ENCODE results near the gene ARAP2. TPM values are rescaled to one million over a fixed set of nuclear protein-coding genes. Genes with fewer than 3 reads are reported as not detected.

ARAP2 gene
- total and polyA plus RNA-seq, 2 experiments from 2014 or later, result 0.70 to 2.6 TPM

- Histone ChIP-seq H3K27ac (no peak overlapping the region), H3K9me3 (ENCODE audit: low read depth) (no peaks in the 10 kb centered on the region), H3K36me3 (no peaks in the 10 kb centered on the region), H3K27me3 (no peaks in the 10 kb centered on the region), H3K4me3 (no peak overlapping the region), H3K4me1 (ENCODE audit: low read depth) (no peaks in the 10 kb centered on the region)
- TF ChIP-seq CTCF (IDR thresholded peaks at IDR 0.05; ENCODE audit: low read depth, low read length), result no peak
- DNase-seq (ENCODE audit: low read depth in 1 of 2, low spot score in 1 of 2), result no peak
Observed at GRCh38 chr4:36286481-36286871, 42.2 kb upstream of the ARAP2 start.

- TF ChIP-seq CTCF (IDR thresholded peaks at IDR 0.05; ENCODE audit: low read depth, low read length), result no peak
- Histone ChIP-seq H3K27me3 (no peaks in the 10 kb centered on the region), H3K4me3 (no peak overlapping the region), H3K9me3 (ENCODE audit: low read depth) (no peaks in the 10 kb centered on the region), H3K4me1 (ENCODE audit: low read depth) (peaks cover 4% of the 10 kb centered on the region), H3K27ac (no peak overlapping the region), H3K36me3 (no peaks in the 10 kb centered on the region)
- no peak for DNase-seq (ENCODE audit: low read depth in 1 of 2, low spot score in 1 of 2)
Observed at GRCh38 chr4:36285784-36286480, 41.6 kb upstream of the ARAP2 start.

- H3K27ac ChIP-seq, result no peak overlapping the region
- TF ChIP-seq CTCF (IDR thresholded peaks at IDR 0.05; ENCODE audit: low read depth, low read length), result no peak
Observed at GRCh38 chr4:36283912-36284465, 39.7 kb upstream of the ARAP2 start.

GRCh38 chr4:36282503-36283030 lies 38.3 kb upstream of the ARAP2 start:
- no peaks in the 10 kb centered on the region for H3K9me3 ChIP-seq (ENCODE audit: low read depth)
- H3K4me1 ChIP-seq (ENCODE audit: low read depth), result peaks cover 14% of the 10 kb centered on the region
- H3K27me3 ChIP-seq, result no peaks in the 10 kb centered on the region
- no peak for DNase-seq (ENCODE audit: low read depth in 1 of 2, low spot score in 1 of 2)
- H3K4me3 ChIP-seq, result no peak overlapping the region
- H3K27ac ChIP-seq, result no peak overlapping the region
- TF ChIP-seq CTCF (IDR thresholded peaks at IDR 0.05; ENCODE audit: low read depth, low read length), result no peak
- H3K36me3 ChIP-seq, result no peaks in the 10 kb centered on the region

More at GRCh38 chr4:36283912-36284465, 39.7 kb upstream of the ARAP2 start:
- Histone ChIP-seq H3K9me3 (ENCODE audit: low read depth) (no peaks in the 10 kb centered on the region), H3K4me1 (ENCODE audit: low read depth) (peaks cover 14% of the 10 kb centered on the region), H3K27me3 (no peaks in the 10 kb centered on the region), H3K36me3 (no peaks in the 10 kb centered on the region), H3K4me3 (no peak overlapping the region)
- DNase-seq (ENCODE audit: low read depth in 1 of 2, low spot score in 1 of 2), result no peak

- Histone ChIP-seq H3K27ac (no peak within 1 kb of the TSS), H3K4me3 (no peak within 1 kb of the TSS), H3K36me3 (no peaks in the 10 kb centered on the region), H3K9me3 (ENCODE audit: low read depth) (no peaks in the 10 kb centered on the region), H3K27me3 (no peaks in the 10 kb centered on the region), H3K4me1 (ENCODE audit: low read depth) (peaks cover 14% of the 10 kb centered on the region)
- DNase-seq (ENCODE audit: low read depth in 1 of 2, low spot score in 1 of 2), result no peak
- no peak for TF ChIP-seq CTCF (IDR thresholded peaks at IDR 0.05; ENCODE audit: low read depth, low read length)
Observed at GRCh38 chr4:36281384-36282106, 37.2 kb upstream of the ARAP2 start, which contains the start of gene DTHD1. DTHD1 (plus strand) TSS chr4:36281616; CDS start chr4:36281759, 143 bp downstream.

Data from cardiac muscle cell (in vitro differentiated cells and primary cell).